Osteoblast (primary cell): ENCODE measurements around the gene DENND1A. TPM values are rescaled to one million over a fixed set of nuclear protein-coding genes. Genes with fewer than 3 reads are reported as not detected.

Experiments used
- DNase-seq: peaks from one replicate; pipeline ENCODE4 v3.0.0; 2011; ENCODE audit warnings: low spot score, mixed read lengths; ENCODE audit not compliant: insufficient read length; ENCODE audit errors: missing footprints
- H2AFZ ChIP-seq: 2 replicates; pipeline ENCODE4 v1.6.0; 2011; ENCODE audit warnings: mild to moderate bottlenecking, low read length
- H3K27ac ChIP-seq: 2 replicates; pipeline ENCODE4 v1.5.1; 2011; ENCODE audit warnings: mild to moderate bottlenecking, low read depth, low read length, moderate library complexity
- H3K27me3 ChIP-seq: 2 replicates; pipeline ENCODE4 v1.6.0; 2012; ENCODE audit warnings: mild to moderate bottlenecking, control low read depth, inconsistent platforms, low read length, moderate library complexity; ENCODE audit not compliant: insufficient read depth
- H3K36me3 ChIP-seq: 2 replicates; pipeline ENCODE4 v1.5.1; 2011; ENCODE audit warnings: mild to moderate bottlenecking, low read length, control low read depth, moderate library complexity; ENCODE audit not compliant: insufficient read depth
- H3K4me1 ChIP-seq: 2 replicates; pipeline ENCODE4 v1.5.1; 2011; ENCODE audit warnings: mild to moderate bottlenecking, low read length, control low read depth, moderate library complexity; ENCODE audit not compliant: insufficient read depth
- H3K4me2 ChIP-seq: 2 replicates; pipeline ENCODE4 v1.6.0; 2011; ENCODE audit warnings: mild to moderate bottlenecking, low read length; ENCODE audit not compliant: insufficient read depth
- H3K4me3 ChIP-seq: fragments of 200-600 bp; sonication (generic); 3 replicates; pipeline ENCODE4 v1.5.1; 2012; ENCODE audit warnings: mild to moderate bottlenecking, low read length, inconsistent platforms; ENCODE audit not compliant: insufficient read depth
- H3K79me2 ChIP-seq: 2 replicates; pipeline ENCODE4 v1.6.0; 2012; ENCODE audit warnings: mild to moderate bottlenecking, low read length, control low read depth, inconsistent platforms; ENCODE audit not compliant: insufficient read depth
- H3K9me3 ChIP-seq: 2 replicates; pipeline ENCODE4 v1.5.1; 2011; ENCODE audit warnings: low read depth, low read length, control low read depth
- H4K20me1 ChIP-seq: 2 replicates; pipeline ENCODE4 v1.6.0; 2012; ENCODE audit warnings: mild to moderate bottlenecking, low read length, control low read depth; ENCODE audit not compliant: insufficient read depth
- total RNA-seq: library from RNA; depleted of rRNA; stranded (reverse); fragments of >200 nt; gene quantifications from 2 replicates; pipeline ENCODE4 v1.2.3, GENCODE V29; 2012
- TF ChIP-seq, protein P1 (sequence below): IDR thresholded peaks from 2 replicates; pipeline ENCODE4 v1.5.1; 2011; ENCODE audit warnings: mild to moderate bottlenecking, low read depth, low read length, moderate library complexity; ENCODE audit errors: extremely low read depth

The DENND1A gene
- total RNA-seq, 1 donor: 14.1 TPM

DNA sequence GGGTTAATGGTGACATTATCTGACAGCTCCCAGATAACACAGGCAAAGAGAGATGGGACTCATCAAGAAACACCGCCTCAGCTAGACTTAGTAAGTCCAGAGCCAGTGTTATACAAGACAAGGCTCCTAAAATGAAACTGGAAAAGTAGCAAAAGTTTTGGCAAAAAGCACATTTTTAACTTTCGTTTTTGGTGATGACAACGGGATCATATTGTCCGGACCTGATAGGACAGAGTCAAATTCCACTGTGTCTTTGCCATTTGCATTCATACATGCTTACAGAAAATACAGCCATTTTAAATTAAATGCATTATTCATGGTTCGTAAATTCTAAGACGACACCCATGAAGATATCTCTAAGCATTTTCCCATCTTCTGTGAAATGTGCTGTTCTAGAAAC is 421.9 kb downstream of the DENND1A start:
- H3K4me3 ChIP-seq: peak overlapping the region; percentile 51
- peak overlapping the region; percentile 65 for H3K4me2 ChIP-seq
- no peaks in the 10 kb centered on the region for H3K79me2 ChIP-seq

GRCh38 chr9:123505496-123505895 is 424.4 kb downstream of the DENND1A start:
- TF ChIP-seq, protein P1, sequence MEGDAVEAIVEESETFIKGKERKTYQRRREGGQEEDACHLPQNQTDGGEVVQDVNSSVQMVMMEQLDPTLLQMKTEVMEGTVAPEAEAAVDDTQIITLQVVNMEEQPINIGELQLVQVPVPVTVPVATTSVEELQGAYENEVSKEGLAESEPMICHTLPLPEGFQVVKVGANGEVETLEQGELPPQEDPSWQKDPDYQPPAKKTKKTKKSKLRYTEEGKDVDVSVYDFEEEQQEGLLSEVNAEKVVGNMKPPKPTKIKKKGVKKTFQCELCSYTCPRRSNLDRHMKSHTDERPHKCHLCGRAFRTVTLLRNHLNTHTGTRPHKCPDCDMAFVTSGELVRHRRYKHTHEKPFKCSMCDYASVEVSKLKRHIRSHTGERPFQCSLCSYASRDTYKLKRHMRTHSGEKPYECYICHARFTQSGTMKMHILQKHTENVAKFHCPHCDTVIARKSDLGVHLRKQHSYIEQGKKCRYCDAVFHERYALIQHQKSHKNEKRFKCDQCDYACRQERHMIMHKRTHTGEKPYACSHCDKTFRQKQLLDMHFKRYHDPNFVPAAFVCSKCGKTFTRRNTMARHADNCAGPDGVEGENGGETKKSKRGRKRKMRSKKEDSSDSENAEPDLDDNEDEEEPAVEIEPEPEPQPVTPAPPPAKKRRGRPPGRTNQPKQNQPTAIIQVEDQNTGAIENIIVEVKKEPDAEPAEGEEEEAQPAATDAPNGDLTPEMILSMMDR: no peak
- H3K4me2 ChIP-seq: no peak overlapping the region
- no peaks in the 10 kb centered on the region for H3K9me3 ChIP-seq
- H4K20me1 ChIP-seq: peaks cover 4% of the 10 kb centered on the region
- no peaks in the 10 kb centered on the region for H3K27me3 ChIP-seq
- no peak overlapping the region for H2AFZ ChIP-seq
- H3K36me3 ChIP-seq: no peaks in the 10 kb centered on the region
- no peak for DNase-seq
- no peaks in the 10 kb centered on the region for H3K4me1 ChIP-seq
- H3K4me3 ChIP-seq: no peak overlapping the region
- H3K79me2 ChIP-seq: no peaks in the 10 kb centered on the region
- no peak overlapping the region for H3K27ac ChIP-seq

More for the DNA sequence above, 421.9 kb downstream of the DENND1A start:
- peak; percentile 34 for DNase-seq
- Histone ChIP-seq H4K20me1 (peaks cover 8% of the 10 kb centered on the region), H3K27me3 (no peaks in the 10 kb centered on the region), H3K36me3 (no peaks in the 10 kb centered on the region), H2AFZ (no peak overlapping the region), H3K9me3 (no peaks in the 10 kb centered on the region), H3K27ac (no peak overlapping the region), H3K4me1 (no peaks in the 10 kb centered on the region)
- TF ChIP-seq, protein P1: no peak

DNA sequence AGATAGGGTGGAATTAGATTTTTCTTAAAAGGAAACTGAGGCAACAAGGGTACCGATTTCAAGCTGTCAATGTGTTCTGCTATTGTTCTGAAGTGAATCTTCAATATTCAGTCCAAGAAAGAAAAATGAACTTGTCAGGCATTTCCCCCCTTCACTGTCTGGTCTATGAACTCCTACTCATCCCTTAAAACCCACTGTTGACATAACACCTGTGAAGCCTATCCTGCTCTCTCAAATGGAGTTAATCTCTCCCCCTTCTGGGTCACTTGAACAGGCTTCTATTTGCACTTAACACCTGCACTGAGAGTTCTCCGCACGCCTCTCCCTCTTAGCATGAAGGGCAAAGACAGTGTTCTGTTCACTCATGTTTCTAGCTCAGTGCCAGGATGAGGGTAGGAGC is 429.6 kb downstream of the DENND1A start:
- no peak overlapping the region for H3K4me3 ChIP-seq
- H3K36me3 ChIP-seq: no peaks in the 10 kb centered on the region
- H3K27ac ChIP-seq: no peak overlapping the region
- no peak for DNase-seq
- H2AFZ ChIP-seq: no peak overlapping the region
- TF ChIP-seq, protein P1: no peak
- no peak overlapping the region for H3K4me2 ChIP-seq
- no peaks in the 10 kb centered on the region for H3K4me1 ChIP-seq
- H3K79me2 ChIP-seq: no peaks in the 10 kb centered on the region
- H4K20me1 ChIP-seq: peaks cover 4% of the 10 kb centered on the region
- H3K27me3 ChIP-seq: no peaks in the 10 kb centered on the region
- H3K9me3 ChIP-seq: no peaks in the 10 kb centered on the region

DNA sequence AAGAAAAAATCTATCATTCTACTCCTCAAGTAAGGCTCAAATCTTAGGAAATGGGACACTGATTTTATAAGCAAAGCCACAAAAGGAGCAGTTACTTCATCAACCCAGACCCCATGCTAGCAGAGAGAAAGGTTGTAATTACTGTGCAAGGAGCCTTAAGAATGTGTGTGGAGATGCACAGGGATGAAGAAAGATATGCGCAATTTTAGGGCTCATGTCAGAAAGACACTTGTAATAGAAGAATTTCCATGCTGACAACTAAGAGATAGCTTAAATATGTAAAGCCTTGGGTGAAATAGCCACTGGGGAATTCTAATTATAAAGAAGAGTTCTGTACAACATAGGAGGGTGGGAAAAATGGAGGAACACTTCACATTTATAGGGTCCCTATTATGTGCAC is 432.1 kb downstream of the DENND1A start:
- Histone ChIP-seq H3K4me1 (no peaks in the 10 kb centered on the region), H3K36me3 (no peaks in the 10 kb centered on the region), H3K4me3 (no peak overlapping the region), H4K20me1 (peaks cover 6% of the 10 kb centered on the region), H2AFZ (no peak overlapping the region), H3K4me2 (no peak overlapping the region), H3K27ac (no peak overlapping the region), H3K9me3 (no peaks in the 10 kb centered on the region), H3K79me2 (no peaks in the 10 kb centered on the region), H3K27me3 (no peaks in the 10 kb centered on the region)
- TF ChIP-seq, protein P1: no peak
- no peak for DNase-seq
